ENCODE data around the gene COL11A2.

The COL11A2 gene

GRCh38 chr6:33171016-33171879 lies 21.0 kb downstream of the COL11A2 start:
- no peak for DNase-seq

- no peak for DNase-seq
Measured at GRCh38 chr6:33170176-33171015, 21.9 kb downstream of the COL11A2 start.

DNA sequence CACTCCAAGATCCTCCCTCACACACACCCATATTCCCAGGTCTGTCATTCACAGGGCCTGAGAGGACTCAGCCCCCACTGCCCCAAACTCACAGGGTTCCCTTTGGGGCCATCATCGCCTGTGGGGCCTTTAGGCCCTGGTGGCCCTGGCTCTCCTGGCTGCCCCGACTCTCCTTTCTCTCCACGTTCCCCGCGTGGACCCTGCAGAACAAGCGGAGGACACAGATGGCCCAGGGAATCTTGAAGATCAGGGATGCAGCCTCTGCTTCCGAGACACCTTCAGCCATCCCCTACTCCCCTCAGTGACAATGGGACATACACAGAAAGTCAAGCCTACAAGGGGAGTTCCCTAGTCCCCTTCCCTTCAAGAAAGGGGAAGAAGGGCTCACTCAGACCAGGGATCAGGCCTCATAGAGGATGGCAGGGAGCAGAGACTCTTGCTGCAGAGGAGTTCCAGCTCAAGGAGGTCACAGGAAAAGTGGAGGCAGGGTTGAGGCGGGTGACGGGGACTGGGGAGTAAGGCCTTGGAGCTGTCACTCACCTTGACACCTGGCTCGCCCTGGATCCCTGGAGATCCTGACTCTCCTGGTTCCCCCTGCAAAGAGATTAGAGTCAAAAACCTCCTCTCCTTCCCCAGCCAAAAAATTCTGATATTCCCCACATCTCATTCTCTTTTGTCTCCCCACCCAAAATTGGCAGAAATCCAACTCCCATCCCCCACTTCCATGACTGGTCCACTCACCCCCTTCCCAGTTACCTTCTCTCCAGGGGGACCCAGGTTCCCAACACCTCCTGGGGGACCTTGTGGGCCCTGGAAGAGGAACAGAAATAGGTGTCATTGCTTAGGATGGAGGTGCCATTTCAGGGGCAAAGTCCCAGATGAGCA lies 22.7 kb downstream of the COL11A2 start:
- DNase-seq, result no peak

GRCh38 chr6:33168639-33169038 lies 23.6 kb downstream of the COL11A2 start:
- DNase-seq, result no peak

DNA sequence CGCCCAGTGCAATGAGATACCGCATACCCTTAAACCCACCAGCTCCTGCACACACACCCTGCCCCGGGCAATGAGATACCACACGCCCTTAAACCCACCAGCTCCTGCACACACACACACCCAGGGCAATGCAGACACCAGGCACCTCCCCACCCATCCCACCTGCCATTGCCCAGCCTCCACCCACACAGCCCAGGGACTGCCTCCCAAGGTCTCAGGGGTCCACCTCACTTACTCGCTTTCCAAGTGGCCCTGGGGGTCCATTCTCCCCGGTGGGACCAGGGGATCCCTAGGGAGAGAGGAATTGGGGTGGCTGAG lies 24.0 kb downstream of the COL11A2 start:
- no peak for DNase-seq

DNA sequence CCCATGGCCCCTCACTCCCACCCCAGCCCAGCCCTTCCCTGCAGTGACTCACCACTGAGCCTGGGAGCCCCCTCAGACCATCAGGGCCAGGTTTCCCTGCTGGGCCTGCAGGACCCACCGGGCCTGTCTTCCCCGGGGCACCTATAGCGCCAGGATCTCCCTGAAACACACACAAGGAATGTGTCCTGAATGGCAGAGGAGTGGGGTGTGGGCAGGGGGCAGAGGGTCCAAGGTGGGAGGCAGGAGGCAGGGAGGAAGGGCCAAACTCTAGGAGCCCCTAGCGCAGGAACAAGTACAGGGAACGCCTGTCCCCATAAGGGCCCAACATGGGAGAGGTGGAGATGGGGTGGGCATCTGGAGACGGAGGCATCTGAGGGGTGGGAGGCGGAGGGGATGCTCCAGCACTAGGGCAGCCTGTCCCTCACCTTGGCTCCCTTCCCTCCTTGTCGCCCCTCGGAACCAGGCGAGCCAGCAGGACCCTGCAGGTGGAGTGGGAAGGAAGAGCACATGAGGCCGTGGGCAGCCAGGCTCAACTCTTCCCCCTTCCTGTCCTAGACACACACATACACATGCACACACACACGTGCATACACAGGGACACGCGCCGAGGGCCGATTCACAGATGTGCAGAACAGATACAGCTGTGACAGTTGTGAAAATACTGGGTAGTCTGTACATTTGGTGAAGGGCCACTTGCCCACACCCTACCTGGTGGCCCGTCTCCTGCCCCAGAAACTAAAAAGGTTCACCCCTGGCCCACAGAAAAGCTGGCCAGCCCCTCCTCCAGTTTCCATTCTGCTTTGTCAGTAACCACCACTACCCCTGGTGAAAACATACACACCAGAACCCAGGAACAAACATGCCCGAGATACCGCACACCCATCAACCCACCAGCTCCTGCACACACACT lies 24.6 kb downstream of the COL11A2 start:
- DNase-seq, result no peak

DNA sequence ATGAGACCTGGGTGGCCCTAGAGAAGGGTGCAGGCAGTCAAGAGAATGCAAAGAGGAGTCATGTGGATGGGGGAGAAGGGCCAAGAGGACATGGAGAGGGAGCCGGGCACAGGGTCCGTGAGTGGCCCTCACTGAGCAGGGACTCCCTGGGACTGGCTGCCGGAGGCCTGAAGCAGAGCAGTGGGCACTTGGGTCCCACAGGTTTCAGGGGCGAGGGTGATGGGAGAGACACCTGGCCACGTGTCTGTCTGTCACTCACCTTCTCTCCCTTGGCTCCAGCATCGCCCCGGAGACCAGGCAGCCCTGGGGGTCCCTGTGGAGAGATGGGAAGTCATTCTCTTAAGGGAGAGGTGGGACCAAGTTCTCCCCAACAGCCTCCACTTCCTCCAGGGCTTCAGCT lies 25.5 kb downstream of the COL11A2 start:
- DNase-seq, result no peak

GRCh38 chr6:33166363-33166762 lies 25.9 kb downstream of the COL11A2 start:
- no peak for DNase-seq

DNA sequence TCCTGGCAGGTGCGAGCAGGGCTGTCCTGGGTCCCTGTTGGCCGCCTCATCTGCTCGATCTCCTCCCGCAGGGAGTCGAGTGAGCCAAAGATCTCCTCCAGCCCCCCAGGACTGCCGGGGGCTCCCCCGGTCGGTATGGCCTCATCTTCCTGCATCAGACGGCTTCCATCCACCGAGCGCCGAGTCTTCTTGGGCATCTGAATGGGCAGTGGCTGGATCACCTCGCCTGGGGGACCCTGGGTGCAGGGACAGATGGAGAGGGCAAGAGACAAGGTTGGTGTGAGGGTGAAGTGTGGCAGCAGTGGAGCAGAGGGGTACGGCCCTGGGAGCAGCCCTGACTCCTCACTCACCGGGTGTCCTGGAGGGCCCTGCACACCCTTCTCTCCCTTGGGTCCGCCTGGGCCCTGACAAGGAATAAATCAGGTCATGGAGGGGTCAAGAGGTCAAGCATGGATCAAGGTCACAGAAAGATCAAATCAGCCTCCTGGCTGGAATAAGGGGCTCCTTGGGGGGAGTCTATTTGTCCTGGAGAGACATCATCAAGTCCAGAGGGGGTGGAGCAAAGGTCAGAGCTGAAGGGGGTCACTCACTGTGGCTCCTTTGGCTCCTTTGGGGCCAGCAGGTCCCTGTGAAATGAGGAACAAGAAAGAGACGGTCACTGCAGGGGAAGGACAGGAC lies 26.5 kb downstream of the COL11A2 start:
- no peak for DNase-seq

DNA sequence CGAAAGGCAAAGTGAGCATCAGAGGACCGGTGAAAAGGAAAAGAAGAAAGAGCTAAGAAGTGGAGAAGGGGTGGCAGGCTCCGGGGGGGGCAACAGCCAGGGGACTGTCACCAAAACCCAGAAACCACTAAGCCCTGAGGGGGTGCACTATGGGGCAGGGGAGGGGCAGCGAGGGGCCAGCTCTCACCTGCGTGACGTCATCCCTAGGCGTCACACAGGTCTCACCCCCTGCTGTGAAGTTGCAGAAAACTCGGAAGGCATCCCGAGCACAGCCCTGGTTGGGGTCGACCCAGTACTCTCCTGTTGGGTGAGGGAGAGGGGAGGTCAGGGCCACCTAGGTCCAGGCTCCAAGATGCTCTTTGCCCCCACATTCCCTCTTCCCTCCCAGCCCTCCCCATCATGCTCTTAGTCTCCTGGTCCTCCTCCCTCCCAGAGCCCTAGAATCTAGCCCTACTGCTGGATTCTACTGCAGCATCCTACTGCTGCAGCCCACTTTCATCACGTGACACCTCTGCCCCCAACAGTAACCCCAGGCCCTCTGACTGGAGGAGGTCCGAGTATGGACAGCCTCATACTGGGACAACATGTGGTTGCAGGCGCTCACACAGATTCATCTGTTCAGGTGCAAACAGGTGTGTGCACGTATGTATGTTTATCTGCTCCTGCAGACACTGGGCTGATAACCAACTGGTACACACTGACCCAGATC lies 27.4 kb downstream of the COL11A2 start:
- no peak for DNase-seq

- no peak for DNase-seq
Measured at GRCh38 chr6:33164176-33164575, 28.1 kb downstream of the COL11A2 start.

DNA sequence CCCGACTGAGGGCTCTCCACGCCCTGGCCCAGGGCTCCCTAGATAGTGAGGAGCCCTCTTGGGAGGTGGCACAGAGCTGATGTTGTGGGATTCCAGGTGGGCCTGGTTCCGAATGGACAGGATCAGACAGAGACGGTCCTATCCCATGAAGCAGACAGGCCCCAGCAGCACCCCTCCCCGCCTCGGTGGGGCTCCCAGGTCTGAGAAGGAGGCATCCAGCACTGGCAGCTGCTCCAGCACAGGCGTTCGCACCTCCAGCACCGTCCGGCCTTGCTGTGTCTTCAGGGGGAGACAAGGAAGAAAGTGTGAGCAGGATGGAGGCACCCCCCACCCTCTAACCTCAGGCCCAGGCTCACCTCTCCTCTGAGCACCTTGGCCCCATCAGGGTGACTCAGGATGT lies 28.7 kb downstream of the COL11A2 start:
- no peak for DNase-seq

- DNase-seq, result no peak
Measured at GRCh38 chr6:33161354-33162331, 30.6 kb downstream of the COL11A2 start.

GRCh38 chr6:33160728-33161344 lies 31.4 kb downstream of the COL11A2 start:
- no peak for DNase-seq

DNA sequence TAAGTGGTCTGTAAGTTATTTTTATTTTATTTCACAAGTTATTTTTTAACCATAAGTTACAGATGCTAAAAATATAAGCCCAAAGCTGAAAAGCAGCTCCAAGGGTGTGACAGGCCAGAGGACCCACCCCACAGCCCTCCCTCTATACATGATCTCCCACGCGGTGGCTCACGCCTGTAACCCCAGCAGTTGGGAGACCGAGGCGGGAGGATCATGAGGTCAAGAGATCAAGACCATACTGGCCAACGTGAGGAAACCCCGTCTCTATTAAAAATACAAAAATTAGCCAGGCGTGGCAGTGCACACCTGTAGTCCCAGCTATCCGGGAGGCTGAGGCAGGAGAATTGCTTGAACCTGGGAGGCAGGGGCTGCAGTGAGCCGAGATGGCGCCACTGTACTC lies 32.2 kb downstream of the COL11A2 start:
- DNase-seq, result no peak

DNA sequence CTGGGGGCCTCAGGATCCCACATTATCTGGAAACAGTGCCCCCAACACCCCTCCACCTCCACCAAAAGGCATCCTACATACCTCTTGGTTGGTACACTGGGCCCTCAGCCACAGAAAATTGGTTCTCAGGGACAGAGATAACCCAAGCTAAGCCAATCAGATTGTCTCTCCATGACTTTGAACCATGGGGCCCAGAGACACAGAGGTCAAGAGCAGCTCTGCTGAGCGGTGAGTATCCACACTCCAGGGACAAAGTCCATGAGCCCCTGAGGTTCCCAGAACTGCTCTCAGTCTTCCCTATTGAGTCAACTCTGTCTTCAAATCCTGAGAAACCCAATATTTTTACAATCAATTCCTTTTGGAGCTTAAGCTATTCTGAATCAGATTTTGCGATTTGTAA lies 35.3 kb downstream of the COL11A2 start:
- DNase-seq, result no peak

- no peak for DNase-seq
Measured at GRCh38 chr6:33156561-33156960, 35.7 kb downstream of the COL11A2 start.

DNA sequence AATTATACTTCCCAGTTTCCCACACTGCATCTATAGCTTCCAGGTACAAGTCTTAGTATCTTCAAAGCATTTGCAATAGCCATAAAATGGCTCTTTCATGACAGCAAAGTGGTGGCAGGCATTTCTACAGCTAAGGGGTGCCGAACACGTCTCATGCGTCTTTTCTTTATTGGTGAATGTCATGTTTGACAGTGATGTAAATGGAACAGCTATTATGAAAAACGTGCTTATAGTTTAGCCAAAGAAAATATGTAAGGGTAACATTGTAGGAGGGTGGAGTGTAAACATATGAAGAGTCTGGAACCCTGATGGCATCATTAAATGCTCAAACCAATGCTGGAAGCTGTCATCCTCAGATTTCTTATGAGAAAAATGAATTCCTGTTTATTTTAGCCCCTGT lies 37.9 kb downstream of the COL11A2 start:
- no peak for DNase-seq

DNA sequence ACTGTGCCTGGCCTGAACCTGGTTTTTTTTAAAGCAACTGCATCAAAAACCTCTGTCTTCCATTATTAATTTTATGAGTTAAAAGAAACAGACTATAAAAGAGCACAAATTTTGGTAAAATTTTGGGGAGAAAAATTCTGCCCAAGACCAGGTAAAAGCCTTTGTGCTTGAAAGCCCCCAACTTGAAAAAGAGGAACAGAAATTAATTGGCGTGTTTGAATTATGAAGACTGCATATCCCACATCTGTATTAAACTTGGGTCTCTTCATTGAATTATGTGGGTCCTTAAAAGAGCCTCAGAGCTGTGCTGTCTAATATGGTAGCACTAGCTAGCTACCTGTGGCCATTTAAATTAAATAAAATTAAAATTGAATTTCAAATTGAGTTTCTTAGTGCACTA lies 41.2 kb downstream of the COL11A2 start:
- DNase-seq, result no peak
